ENCODE measurements around the gene PET100. TPM values are rescaled to one million over a fixed set of nuclear protein-coding genes. Genes with fewer than 3 reads are reported as not detected.

The PET100 gene
- total RNA-seq, 1 experiment from 2014 or later, result 32.5 TPM

GRCh38 chr19:7678971-7679751, 49.6 kb downstream of the PET100 start:
- Histone ChIP-seq H3K4me1 (replicated peaks) (peaks cover 9% of the 10 kb centered on the region), H3K27ac (no peak overlapping the region), H3K36me3 (peaks cover 28% of the 10 kb centered on the region), H3K9me3 (replicated peaks) (no peaks in the 10 kb centered on the region), H3K27me3 (replicated peaks) (peaks cover 15% of the 10 kb centered on the region; the same call in 1 of the 2 replicates), H3K4me3 (no peak overlapping the region)
- DNase-seq (ENCODE audit: low read depth in 1 of 2, low spot score in 2 of 2), result no peak

- H3K27ac ChIP-seq, result no peak overlapping the region
- no peaks in the 10 kb centered on the region for H3K9me3 ChIP-seq (replicated peaks)
- peaks cover 9% of the 10 kb centered on the region for H3K4me1 ChIP-seq (replicated peaks)
- peaks cover 15% of the 10 kb centered on the region; the same call in 1 of the 2 replicates for H3K27me3 ChIP-seq (replicated peaks)
- no peak for DNase-seq (ENCODE audit: low read depth in 1 of 2, low spot score in 2 of 2)
- peaks cover 29% of the 10 kb centered on the region for H3K36me3 ChIP-seq
- peak overlapping the region; percentile 95 for H3K4me3 ChIP-seq
These were observed 50.4 kb downstream of the PET100 start for GRCh38 chr19:7679771-7680605.

GRCh38 chr19:7680606-7681339, 51.2 kb downstream of the PET100 start, which contains the start of gene TRAPPC5:
Gene TRAPPC5 (plus strand): TSS chr19:7680833. CDS start chr19:7682254, 1,421 bp downstream.
- Histone ChIP-seq H3K27ac (peak within 1 kb of the TSS; percentile 58), H3K9me3 (replicated peaks) (no peaks in the 10 kb centered on the region), H3K4me1 (replicated peaks) (peaks cover 9% of the 10 kb centered on the region), H3K36me3 (peaks cover 29% of the 10 kb centered on the region), H3K27me3 (replicated peaks) (peaks cover 15% of the 10 kb centered on the region; the same call in 1 of the 2 replicates), H3K4me3 (peak within 1 kb of the TSS; percentile 95)
- DNase-seq (ENCODE audit: low read depth in 1 of 2, low spot score in 2 of 2), result peak; percentile 62 to 77

Other genes with a start within 250 kb of the PET100 start
- gene PEX11G, start 140.8 kb upstream of the PET100 start, total RNA-seq (2014; rRNA removed; shearing (Covaris generic)), result 0.47 TPM in 1 of 2 replicates, not detected in the other
- gene ZNF358, start 113.7 kb upstream of the PET100 start, total RNA-seq (2014; rRNA removed; shearing (Covaris generic)), result 31.4 and 33.7 TPM in 2 replicates
- gene MCOLN1, start 107.2 kb upstream of the PET100 start, total RNA-seq (2014; rRNA removed; shearing (Covaris generic)), result 2.9 and 5.5 TPM in 2 replicates
- 41.6 and 47.5 TPM in 2 replicates for gene PNPLA6, start 94.1 kb upstream of the PET100 start, total RNA-seq (2014; rRNA removed; shearing (Covaris generic))
- not detected in 2 replicates for gene CAMSAP3, start 33.9 kb upstream of the PET100 start, total RNA-seq (2014; rRNA removed; shearing (Covaris generic))
- 32.0 and 35.0 TPM in 2 replicates for gene XAB2, start 248 bp upstream of the PET100 start, total RNA-seq (2014; rRNA removed; shearing (Covaris generic))
- not detected in 2 replicates for gene PCP2, start 3.9 kb downstream of the PET100 start, total RNA-seq (2014; rRNA removed; shearing (Covaris generic))
- gene STXBP2, start 7.3 kb downstream of the PET100 start, total RNA-seq (2014; rRNA removed; shearing (Covaris generic)), result 0.13 TPM in 1 of 2 replicates, not detected in the other
- not detected in 2 replicates for gene RETN, start 39.3 kb downstream of the PET100 start, total RNA-seq (2014; rRNA removed; shearing (Covaris generic))
- not detected in 2 replicates for gene MCEMP1, start 47.3 kb downstream of the PET100 start, total RNA-seq (2014; rRNA removed; shearing (Covaris generic))
- 129 and 131 TPM in 2 replicates for gene TRAPPC5, start 51.0 kb downstream of the PET100 start, total RNA-seq (2014; rRNA removed; shearing (Covaris generic))
- not detected in 2 replicates for gene FCER2, start 72.3 kb downstream of the PET100 start, total RNA-seq (2014; rRNA removed; shearing (Covaris generic))
- gene CLEC4G, start 102.3 kb downstream of the PET100 start, total RNA-seq (2014; rRNA removed; shearing (Covaris generic)), result not detected in 2 replicates
- not detected in 2 replicates for gene CD209, start 117.7 kb downstream of the PET100 start, total RNA-seq (2014; rRNA removed; shearing (Covaris generic))
- not detected in 2 replicates for gene CLEC4M, start 133.4 kb downstream of the PET100 start, total RNA-seq (2014; rRNA removed; shearing (Covaris generic))
- 15.6 and 16.3 TPM in 2 replicates for gene EVI5L, start 200.4 kb downstream of the PET100 start, total RNA-seq (2014; rRNA removed; shearing (Covaris generic))
- gene PRR36, start 244.6 kb downstream of the PET100 start, total RNA-seq (2014; rRNA removed; shearing (Covaris generic)), result not detected in 2 replicates